ENCODE measurements around the gene KRTAP10-3.
"Not testable (repeated sequence)": the region's sequence is repeated elsewhere in the genome, so short reads cannot be mapped to it uniquely, and the experiment has no call there.

KRTAP10-3 gene

GRCh38 chr21:44558695-44559094 is at the start of gene KRTAP10-3:
KRTAP10-3 (minus strand) TSS chr21:44558795; CDS start chr21:44558715, 80 bp downstream.
- DNase-seq (ENCODE audit: low spot score), result no peak

- DNase-seq (ENCODE audit: low spot score), result no peak
Observed at GRCh38 chr21:44606495-44606894, 47.9 kb upstream of the KRTAP10-3 start.

GRCh38 chr21:44603911-44604310 is 45.3 kb upstream of the KRTAP10-3 start:
- DNase-seq (ENCODE audit: low spot score), result no peak

- DNase-seq (ENCODE audit: low spot score), result no peak
Observed at GRCh38 chr21:44603109-44603875, 44.7 kb upstream of the KRTAP10-3 start.

GRCh38 chr21:44602463-44602850 is 43.9 kb upstream of the KRTAP10-3 start:
- DNase-seq (ENCODE audit: low spot score), result no peak

GRCh38 chr21:44601596-44602462 is 43.2 kb upstream of the KRTAP10-3 start:
- no peak for DNase-seq (ENCODE audit: low spot score)

- not testable (repeated sequence) for DNase-seq (ENCODE audit: low spot score)
Observed at GRCh38 chr21:44601091-44601490, 42.5 kb upstream of the KRTAP10-3 start.

- DNase-seq (ENCODE audit: low spot score), result not testable (repeated sequence)
Observed at GRCh38 chr21:44600118-44600978, 41.8 kb upstream of the KRTAP10-3 start, which contains the start of gene KRTAP10-7. KRTAP10-7 (plus strand) TSS chr21:44600597; CDS start chr21:44600622, 25 bp downstream.

GRCh38 chr21:44599264-44600029 is 40.9 kb upstream of the KRTAP10-3 start:
- DNase-seq (ENCODE audit: low spot score), result no peak

GRCh38 chr21:44598061-44598460 is 39.5 kb upstream of the KRTAP10-3 start:
- DNase-seq (ENCODE audit: low spot score), result no peak

- DNase-seq (ENCODE audit: low spot score), result no peak
Observed at GRCh38 chr21:44596068-44596725, 37.6 kb upstream of the KRTAP10-3 start.

GRCh38 chr21:44595524-44595923 is 36.9 kb upstream of the KRTAP10-3 start:
- no peak for DNase-seq (ENCODE audit: low spot score)

- no peak for DNase-seq (ENCODE audit: low spot score)
Observed at GRCh38 chr21:44594406-44594916, 35.9 kb upstream of the KRTAP10-3 start.

- no peak for DNase-seq (ENCODE audit: low spot score)
Observed at GRCh38 chr21:44593598-44594405, 35.2 kb upstream of the KRTAP10-3 start.

- DNase-seq (ENCODE audit: low spot score), result no peak
Observed at GRCh38 chr21:44592446-44593311, 34.1 kb upstream of the KRTAP10-3 start, which contains the start of gene KRTAP10-6. KRTAP10-6 (minus strand) TSS chr21:44592505; CDS start chr21:44592484, 21 bp downstream.

- DNase-seq (ENCODE audit: low spot score), result not testable (repeated sequence)
Observed at GRCh38 chr21:44591801-44592130, 33.2 kb upstream of the KRTAP10-3 start.

GRCh38 chr21:44590897-44591800 is 32.6 kb upstream of the KRTAP10-3 start:
- DNase-seq (ENCODE audit: low spot score), result not testable (repeated sequence)

Measured in CD4-positive, alpha-beta T cell treated with Interleukin-15 for 4 hours (primary cell).